H1 (cell line): Measurements from ENCODE around the gene THOC7. TPM values are rescaled to one million over a fixed set of nuclear protein-coding genes. Genes with fewer than 3 reads are reported as not detected.

ENCODE experiments used
- ATF3 ChIP-seq: IDR thresholded peaks from 2 replicates; pipeline ENCODE4 v1.6.1; 2011; ENCODE audit warnings: low read depth, mild to moderate bottlenecking, low read length; ENCODE audit not compliant: insufficient read depth
- CHD1 ChIP-seq: IDR thresholded peaks from 2 replicates; pipeline ENCODE4 v1.6.1; 2012; ENCODE audit warnings: low read depth, low read length, improper control_type of control experiment
- CHD2 ChIP-seq: IDR thresholded peaks from 2 replicates; pipeline ENCODE4 v1.6.1; 2012; ENCODE audit warnings: low read length, improper control_type of control experiment
- EP300 ChIP-seq, 2 experiments: IDR thresholded peaks; 1 replicate in 1 of 2; 2 replicates in 1 of 2; pipeline ENCODE4 v1.6.1; 2011 to 2012; ENCODE audit warnings: low read depth in 2 of 2, low read length in 2 of 2, mild to moderate bottlenecking in 2 of 2, borderline replicate concordance in 1 of 2, inconsistent platforms in 1 of 2, moderate library complexity in 1 of 2
- GABPA ChIP-seq: IDR thresholded peaks from 2 replicates; pipeline ENCODE4 v1.6.1; 2011; ENCODE audit warnings: mild to moderate bottlenecking, low read length, moderate library complexity, borderline replicate concordance; ENCODE audit not compliant: insufficient read depth
- KDM1A ChIP-seq: fragments of 200-600, 300-600 bp; sonication (generic); IDR thresholded peaks from 2 replicates; pipeline ENCODE4 v1.7.1; 2016; ENCODE audit warnings: mild to moderate bottlenecking, low read length, borderline replicate concordance
- NANOG ChIP-seq: IDR thresholded peaks from 2 replicates; pipeline ENCODE4 v1.6.1; 2011; ENCODE audit warnings: low read length, low read depth, mild to moderate bottlenecking, inconsistent platforms; ENCODE audit not compliant: insufficient read depth, poor library complexity, severe bottlenecking
- RBBP5 ChIP-seq: IDR thresholded peaks from 2 replicates; pipeline ENCODE4 v1.7.1; 2012; ENCODE audit warnings: low read depth, mild to moderate bottlenecking, inconsistent platforms, low read length, moderate library complexity, borderline replicate concordance
- SP2 ChIP-seq: IDR thresholded peaks from 2 replicates; pipeline ENCODE4 v1.6.1; 2012; ENCODE audit warnings: mild to moderate bottlenecking, low read length, inconsistent platforms
- polyA plus RNA-seq, 7 experiments: library from polyadenylated mRNA; depleted of rRNA in 3 of 7; stranded (reverse) in 5 of 7; unstranded in 2 of 7; fragments of >200 nt in 5 of 7; fragments of 200-250 nt in 2 of 7; gene quantifications; 1 replicate in 5 of 7; 2 replicates in 1 of 7; 4 replicates in 1 of 7; pipeline versions ENCODE4 v1.2.1 to v1.2.3, GENCODE V29; 2011 to 2013; ENCODE audit warnings: missing spikeins in 2 of 7, mixed read lengths in 2 of 7
- total RNA-seq: library from RNA; stranded (reverse); fragmentation: NEBNext Ultra II Directional; extraction: Animal tissue kit (Norgen Biotek cat#: 25700); gene quantifications from 2 replicates; pipeline ENCODE4 v1.2.1, GENCODE V29; 2021

THOC7 gene
- total and polyA plus RNA-seq, 2 of the 8 experiments (the other 6 are each of a cell fraction or from before 2014, with no cell fraction given), result 18.7 to 74.0 TPM

- no peak for TF ChIP-seq ATF3
- no peak for TF ChIP-seq CHD2
- TF ChIP-seq NANOG, result no peak
- TF ChIP-seq GABPA, result no peak
- TF ChIP-seq CHD1, result no peak
- TF ChIP-seq EP300 (IDR thresholded peaks at IDR 0.05; ENCODE audit: borderline replicate concordance in 1 of 2, low read depth in 2 of 2, low read length in 2 of 2), result no peak
- TF ChIP-seq RBBP5, result no peak
- no peak for TF ChIP-seq SP2
- TF ChIP-seq KDM1A, result no peak
Observed at GRCh38 chr3:63900010-63900409, 36.4 kb upstream of the THOC7 start (continued).
